SK-N-SH treated with all-trans-retinoic acid at 6 μM for 48 hours (cell line): ENCODE measurements around the gene ORC4.

Experiments
- RARB ChIP-seq: fragments of 250-450 bp; sonication (Bioruptor Pico); IDR thresholded peaks from 2 replicates; pipeline ENCODE4 v1.8.0; 2021; ENCODE audit warnings: mild to moderate bottlenecking, moderate library complexity
- ZFP3 ChIP-seq: fragments of 250-450 bp; sonication (Bioruptor Pico); IDR thresholded peaks from 2 replicates; pipeline ENCODE4 v1.5.0; 2020; ENCODE audit warnings: mild to moderate bottlenecking, moderate library complexity
- ZNF565 ChIP-seq: fragments of 450-650 bp; formaldehyde crosslinking; conservative IDR thresholded peaks from 2 replicates; pipeline ENCODE4 v1.5.0; 2020; ENCODE audit warnings: low read depth, mild to moderate bottlenecking, moderate library complexity

DNA sequence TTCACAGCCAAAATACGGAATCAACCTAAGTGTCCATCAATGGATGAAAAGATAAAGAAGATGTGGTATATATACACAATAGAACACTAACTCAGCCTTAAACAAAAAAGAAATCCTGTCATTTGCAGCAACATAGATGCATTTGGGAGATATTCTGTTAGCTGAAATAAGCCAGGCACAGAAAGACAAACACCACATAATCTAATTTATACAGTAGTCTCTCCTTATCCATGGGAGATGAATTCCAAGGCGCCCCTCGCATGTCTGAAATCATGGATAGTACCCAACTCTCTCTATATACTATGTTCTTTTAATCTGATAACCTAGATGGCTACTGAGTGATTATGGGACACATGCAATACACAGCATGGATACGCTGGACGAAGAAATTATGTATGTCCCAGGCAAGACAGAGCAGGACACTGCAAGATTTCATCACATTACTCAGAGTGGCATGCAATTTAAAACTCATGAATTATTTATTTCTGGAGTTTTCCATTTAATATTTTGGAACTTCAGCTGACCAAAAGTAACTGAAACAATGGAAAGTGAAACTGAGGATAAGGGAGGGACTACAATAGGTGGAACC is 39.5 kb downstream of the ORC4 start:
- no peak for TF ChIP-seq RARB (CRISPR knock-in tag)
- TF ChIP-seq ZFP3 = no peak
- TF ChIP-seq ZNF565 (CRISPR knock-in tag) = no peak
